Loucy (cell line): ENCODE data around the gene ARSG.

ENCODE experiments used
- EZH2phosphoT487 ChIP-seq: fragments of 200-600 bp; IDR thresholded peaks from 2 replicates; pipeline ENCODE4 v1.6.1; 2018; ENCODE audit warnings: antibody characterized with exemption, mild to moderate bottlenecking, moderate library complexity, borderline replicate concordance
- TF ChIP-seq, protein P1 (sequence below): fragments of 200-600 bp; sonication (generic); conservative IDR thresholded peaks from 2 replicates; pipeline ENCODE4 v1.5.1; 2014; ENCODE audit warnings: mild to moderate bottlenecking, antibody characterized with exemption, low read length

DNA sequence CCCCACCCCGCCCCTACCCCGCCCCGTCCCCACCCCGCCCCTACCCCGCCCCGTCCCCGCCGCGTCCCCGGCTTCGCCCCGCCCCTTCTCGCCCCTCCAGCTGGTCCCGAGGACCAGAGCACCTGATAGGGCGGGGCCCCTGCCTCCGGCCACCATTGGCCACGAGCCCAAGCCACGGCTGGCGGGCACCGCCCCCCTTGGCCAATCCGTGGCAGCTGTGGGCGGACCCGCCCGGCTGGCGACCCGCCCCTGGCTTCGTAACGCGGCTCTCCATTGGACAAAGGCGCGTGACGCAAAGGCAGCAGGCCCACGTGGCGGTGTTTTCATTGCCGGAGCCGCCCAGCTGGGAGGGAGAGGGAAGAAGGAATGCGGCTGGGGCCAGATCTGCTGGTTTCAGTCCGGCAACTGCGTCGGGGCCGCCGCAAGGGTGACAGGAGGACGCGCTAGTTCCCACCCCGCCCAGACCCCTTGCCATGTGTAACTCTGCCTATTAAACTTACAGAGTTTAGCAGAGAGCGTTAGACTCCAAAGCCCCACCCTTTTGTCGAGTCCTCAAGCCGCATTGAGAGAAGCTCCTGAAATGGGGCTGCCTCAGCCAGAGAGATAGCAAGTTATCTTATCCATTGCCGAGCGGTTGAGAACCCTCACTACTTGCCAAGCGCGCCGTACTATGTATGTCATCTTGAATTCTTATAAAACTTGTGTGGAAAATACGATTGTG, 166.4 kb downstream of the ARSG start:
- TF ChIP-seq, protein P1, sequence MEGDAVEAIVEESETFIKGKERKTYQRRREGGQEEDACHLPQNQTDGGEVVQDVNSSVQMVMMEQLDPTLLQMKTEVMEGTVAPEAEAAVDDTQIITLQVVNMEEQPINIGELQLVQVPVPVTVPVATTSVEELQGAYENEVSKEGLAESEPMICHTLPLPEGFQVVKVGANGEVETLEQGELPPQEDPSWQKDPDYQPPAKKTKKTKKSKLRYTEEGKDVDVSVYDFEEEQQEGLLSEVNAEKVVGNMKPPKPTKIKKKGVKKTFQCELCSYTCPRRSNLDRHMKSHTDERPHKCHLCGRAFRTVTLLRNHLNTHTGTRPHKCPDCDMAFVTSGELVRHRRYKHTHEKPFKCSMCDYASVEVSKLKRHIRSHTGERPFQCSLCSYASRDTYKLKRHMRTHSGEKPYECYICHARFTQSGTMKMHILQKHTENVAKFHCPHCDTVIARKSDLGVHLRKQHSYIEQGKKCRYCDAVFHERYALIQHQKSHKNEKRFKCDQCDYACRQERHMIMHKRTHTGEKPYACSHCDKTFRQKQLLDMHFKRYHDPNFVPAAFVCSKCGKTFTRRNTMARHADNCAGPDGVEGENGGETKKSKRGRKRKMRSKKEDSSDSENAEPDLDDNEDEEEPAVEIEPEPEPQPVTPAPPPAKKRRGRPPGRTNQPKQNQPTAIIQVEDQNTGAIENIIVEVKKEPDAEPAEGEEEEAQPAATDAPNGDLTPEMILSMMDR = no peak
- TF ChIP-seq EZH2phosphoT487 = no peak
